ENCODE results near the gene VPS45.
"Not testable (repeated sequence)": the region's sequence is repeated elsewhere in the genome, so short reads cannot be mapped to it uniquely, and the experiment has no call there.

VPS45 gene

GRCh38 chr1:150127868-150128267 is 60.3 kb downstream of the VPS45 start:
- H3K4me1 ChIP-seq (ENCODE audit: insufficient read depth, low read length), result no peaks in the 10 kb centered on the region
- WGBS, result 93% methylated on average over 7 of the region's 7 CpGs
- H3K36me3 ChIP-seq (ENCODE audit: insufficient read depth, low read length), result no peaks in the 10 kb centered on the region
- H3K27ac ChIP-seq (ENCODE audit: low read depth, low read length), result no peak overlapping the region
- H3K9ac ChIP-seq (ENCODE audit: low read depth, low read length), result no peak overlapping the region
- H3K9me3 ChIP-seq (ENCODE audit: insufficient read depth, low read depth, low read length), result no peaks in the 10 kb centered on the region
- H3K4me3 ChIP-seq (ENCODE audit: low read length), result no peak overlapping the region
- no peaks in the 10 kb centered on the region for H3K27me3 ChIP-seq (ENCODE audit: insufficient read depth, low read length)

GRCh38 chr1:150132372-150132771 is 64.8 kb downstream of the VPS45 start:
- WGBS, result 80% methylated on average over 1 of the region's 1 CpG
- H3K27ac ChIP-seq (ENCODE audit: low read depth, low read length), result no peak overlapping the region
- no peaks in the 10 kb centered on the region for H3K4me1 ChIP-seq (ENCODE audit: insufficient read depth, low read length)

GRCh38 chr1:150134537-150134936 is 67.0 kb downstream of the VPS45 start:
- no peak overlapping the region for H3K9ac ChIP-seq (ENCODE audit: low read depth, low read length)
- H3K4me1 ChIP-seq (ENCODE audit: insufficient read depth, low read length), result no peaks in the 10 kb centered on the region
- no peak overlapping the region for H3K4me3 ChIP-seq (ENCODE audit: low read length)
- no peak overlapping the region for H3K27ac ChIP-seq (ENCODE audit: low read depth, low read length)
- H3K36me3 ChIP-seq (ENCODE audit: insufficient read depth, low read length), result no peaks in the 10 kb centered on the region
- no peaks in the 10 kb centered on the region for H3K27me3 ChIP-seq (ENCODE audit: insufficient read depth, low read length)
- no peaks in the 10 kb centered on the region; the same call in 1 of the 2 replicates for H3K9me3 ChIP-seq (ENCODE audit: insufficient read depth, low read depth, low read length)
- no CpG with 5 or more reads among the region's 1 CpG for WGBS

More at GRCh38 chr1:150132372-150132771, 64.8 kb downstream of the VPS45 start:
- Histone ChIP-seq H3K36me3 (ENCODE audit: insufficient read depth, low read length) (no peaks in the 10 kb centered on the region), H3K9me3 (ENCODE audit: insufficient read depth, low read depth, low read length) (no peaks in the 10 kb centered on the region; the same call in 1 of the 2 replicates), H3K4me3 (ENCODE audit: low read length) (no peak overlapping the region), H3K9ac (ENCODE audit: low read depth, low read length) (no peak overlapping the region), H3K27me3 (ENCODE audit: insufficient read depth, low read length) (no peaks in the 10 kb centered on the region)

GRCh38 chr1:150135400-150135799 is 67.8 kb downstream of the VPS45 start:
- not testable (repeated sequence) for H3K27ac ChIP-seq (ENCODE audit: low read depth, low read length); H3K36me3 ChIP-seq (ENCODE audit: insufficient read depth, low read length); H3K4me1 ChIP-seq (ENCODE audit: insufficient read depth, low read length); H3K9me3 ChIP-seq (ENCODE audit: insufficient read depth, low read depth, low read length); H3K9ac ChIP-seq (ENCODE audit: low read depth, low read length); H3K4me3 ChIP-seq (ENCODE audit: low read length); H3K27me3 ChIP-seq (ENCODE audit: insufficient read depth, low read length)
- 95% methylated on average over 6 of the region's 6 CpGs for WGBS

GRCh38 chr1:150138044-150138443 is 70.5 kb downstream of the VPS45 start:
- no peak overlapping the region for H3K9ac ChIP-seq (ENCODE audit: low read depth, low read length)
- WGBS, result 81% methylated on average over 5 of the region's 5 CpGs
- H3K9me3 ChIP-seq (ENCODE audit: insufficient read depth, low read depth, low read length), result no peaks in the 10 kb centered on the region; the same call in 1 of the 2 replicates
- no peak overlapping the region for H3K4me3 ChIP-seq (ENCODE audit: low read length)
- no peaks in the 10 kb centered on the region for H3K27me3 ChIP-seq (ENCODE audit: insufficient read depth, low read length)
- no peak overlapping the region for H3K27ac ChIP-seq (ENCODE audit: low read depth, low read length)
- no peaks in the 10 kb centered on the region for H3K4me1 ChIP-seq (ENCODE audit: insufficient read depth, low read length)
- no peaks in the 10 kb centered on the region for H3K36me3 ChIP-seq (ENCODE audit: insufficient read depth, low read length)

- Histone ChIP-seq H3K4me3 (ENCODE audit: low read length) (no peak overlapping the region), H3K27me3 (ENCODE audit: insufficient read depth, low read length) (no peaks in the 10 kb centered on the region), H3K27ac (ENCODE audit: low read depth, low read length) (no peak overlapping the region), H3K36me3 (ENCODE audit: insufficient read depth, low read length) (no peaks in the 10 kb centered on the region), H3K4me1 (ENCODE audit: insufficient read depth, low read length) (no peaks in the 10 kb centered on the region), H3K9ac (ENCODE audit: low read depth, low read length) (no peak overlapping the region), H3K9me3 (ENCODE audit: insufficient read depth, low read depth, low read length) (no peaks in the 10 kb centered on the region)
Measured at GRCh38 chr1:150141452-150141851, 73.9 kb downstream of the VPS45 start.

- H3K4me3 ChIP-seq (ENCODE audit: low read length), result no peak overlapping the region
- no peak overlapping the region for H3K27ac ChIP-seq (ENCODE audit: low read depth, low read length)
- H3K36me3 ChIP-seq (ENCODE audit: insufficient read depth, low read length), result no peaks in the 10 kb centered on the region
- no peaks in the 10 kb centered on the region for H3K4me1 ChIP-seq (ENCODE audit: insufficient read depth, low read length)
- H3K9me3 ChIP-seq (ENCODE audit: insufficient read depth, low read depth, low read length), result no peaks in the 10 kb centered on the region
- no peaks in the 10 kb centered on the region for H3K27me3 ChIP-seq (ENCODE audit: insufficient read depth, low read length)
- no peak overlapping the region for H3K9ac ChIP-seq (ENCODE audit: low read depth, low read length)
Measured at GRCh38 chr1:150142083-150142482, 74.5 kb downstream of the VPS45 start.

GRCh38 chr1:150144606-150145005 is 77.0 kb downstream of the VPS45 start:
- no peak overlapping the region for H3K27ac ChIP-seq (ENCODE audit: low read depth, low read length)
- 89% methylated on average over 5 of the region's 5 CpGs for WGBS
- no peak overlapping the region for H3K9ac ChIP-seq (ENCODE audit: low read depth, low read length)
- H3K4me1 ChIP-seq (ENCODE audit: insufficient read depth, low read length), result 0 out of 2 replicates have a peak, but pooled peaks cover 7% of the 10 kb centered on the region
- no peak overlapping the region for H3K4me3 ChIP-seq (ENCODE audit: low read length)
- peaks cover 14% of the 10 kb centered on the region for H3K27me3 ChIP-seq (ENCODE audit: insufficient read depth, low read length)
- H3K36me3 ChIP-seq (ENCODE audit: insufficient read depth, low read length), result no peaks in the 10 kb centered on the region
- no peaks in the 10 kb centered on the region for H3K9me3 ChIP-seq (ENCODE audit: insufficient read depth, low read depth, low read length)

GRCh38 chr1:150146016-150146415 is 78.4 kb downstream of the VPS45 start:
- H3K9ac ChIP-seq (ENCODE audit: low read depth, low read length); H3K9me3 ChIP-seq (ENCODE audit: insufficient read depth, low read depth, low read length); H3K27ac ChIP-seq (ENCODE audit: low read depth, low read length); H3K36me3 ChIP-seq (ENCODE audit: insufficient read depth, low read length); H3K4me3 ChIP-seq (ENCODE audit: low read length); H3K4me1 ChIP-seq (ENCODE audit: insufficient read depth, low read length): not testable (repeated sequence)
- 98% methylated on average over 4 of the region's 5 CpGs for WGBS
- H3K27me3 ChIP-seq (ENCODE audit: insufficient read depth, low read length), result peaks cover 14% of the 10 kb centered on the region

GRCh38 chr1:150146849-150147542 is 79.4 kb downstream of the VPS45 start:
- Histone ChIP-seq H3K9me3 (ENCODE audit: insufficient read depth, low read depth, low read length) (no peaks in the 10 kb centered on the region), H3K27ac (ENCODE audit: low read depth, low read length) (no peak overlapping the region), H3K9ac (ENCODE audit: low read depth, low read length) (no peak overlapping the region), H3K4me1 (ENCODE audit: insufficient read depth, low read length) (peaks cover 16% of the 10 kb centered on the region; the same call in 1 of the 2 replicates), H3K27me3 (ENCODE audit: insufficient read depth, low read length) (peaks cover 14% of the 10 kb centered on the region), H3K36me3 (ENCODE audit: insufficient read depth, low read length) (peaks cover 5% of the 10 kb centered on the region), H3K4me3 (ENCODE audit: low read length) (no peak overlapping the region)
- WGBS, result 95% methylated on average over 9 of the region's 10 CpGs

GRCh38 chr1:150148837-150149270 is 81.3 kb downstream of the VPS45 start:
- Histone ChIP-seq H3K36me3 (ENCODE audit: insufficient read depth, low read length) (peaks cover 23% of the 10 kb centered on the region), H3K9me3 (ENCODE audit: insufficient read depth, low read depth, low read length) (no peaks in the 10 kb centered on the region), H3K27ac (ENCODE audit: low read depth, low read length) (peak overlapping the region; percentile 69; the same call in 1 of the 2 replicates), H3K4me1 (ENCODE audit: insufficient read depth, low read length) (peaks cover 21% of the 10 kb centered on the region; the same call in 1 of the 2 replicates), H3K4me3 (ENCODE audit: low read length) (peak overlapping the region; percentile 81), H3K27me3 (ENCODE audit: insufficient read depth, low read length) (peaks cover 14% of the 10 kb centered on the region), H3K9ac (ENCODE audit: low read depth, low read length) (peak overlapping the region; percentile 88)
- 27% methylated on average over 5 of the region's 8 CpGs for WGBS
